ENCODE measurements around the gene HIVEP1. TPM values are rescaled to one million over a fixed set of nuclear protein-coding genes. Genes with fewer than 3 reads are reported as not detected.

Gene HIVEP1
- total and polyA plus RNA-seq, 2 of the 8 experiments (the other 6 are each of a cell fraction or from before 2014, with no cell fraction given), result 22.6 to 23.1 TPM

DNA sequence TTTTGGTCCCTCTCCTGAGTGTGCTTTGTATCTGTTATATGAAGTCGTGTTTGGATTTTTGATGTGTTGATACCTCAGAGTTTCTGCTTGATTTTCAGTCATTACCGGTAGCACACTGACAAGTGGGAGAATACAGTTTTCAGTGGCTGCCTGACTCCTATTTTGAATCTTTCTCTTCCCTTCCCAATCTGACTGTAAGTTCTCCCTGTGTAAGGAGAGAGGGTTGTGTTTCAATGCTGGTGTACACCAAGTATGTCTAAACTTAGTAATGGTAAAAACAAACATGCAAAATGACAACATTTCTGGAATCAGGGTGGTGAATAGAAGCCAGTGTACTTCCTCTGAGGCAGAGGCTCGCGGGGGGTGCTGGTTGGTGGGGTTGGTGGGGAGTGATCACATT, 103.4 kb downstream of the HIVEP1 start:
- no peak for FAIRE-seq
- Histone ChIP-seq H2BK12ac (ENCODE audit: low read depth, low read length) (no peak overlapping the region), H3K4ac (replicated peaks; ENCODE audit: insufficient read length, low read depth, low read length) (no peak overlapping the region), H3K4me3 (ENCODE audit: extremely low read depth in 1 of 4, insufficient read depth in 2 of 4, low read depth in 3 of 4, low read length in 4 of 4) (no peak overlapping the region), H3K4me1 (replicated peaks in 1 of 4; ENCODE audit: control insufficient read depth in 3 of 4, insufficient read depth in 4 of 4, low read length in 3 of 4) (peaks cover 0 to 9% (median 3%) of the 10 kb centered on the region in 4 experiments; a peak in 4 of 7 replicates), H3K36me3 (ENCODE audit: control insufficient read depth in 2 of 4, insufficient read depth in 4 of 4, low read length in 3 of 4) (peaks cover 3 to 12% (median 8%) of the 10 kb centered on the region in 4 experiments; a peak in 7 of 8 replicates), H2BK20ac (ENCODE audit: low read length) (no peak overlapping the region), H4K8ac (ENCODE audit: extremely low read depth, insufficient read depth, low read length) (no peak overlapping the region), H3K27me3 (replicated peaks in 1 of 4; ENCODE audit: control insufficient read depth in 3 of 4, extremely low read depth in 1 of 4, insufficient read depth in 3 of 4, low read length in 3 of 4) (no peaks in the 10 kb centered on the region), H2AFZ (ENCODE audit: low read length) (no peak overlapping the region), H4K20me1 (replicated peaks in 1 of 2; ENCODE audit: control insufficient read depth in 1 of 2, insufficient read depth in 2 of 2, low read length in 2 of 2) (no peaks in the 10 kb centered on the region), H3K23ac (ENCODE audit: insufficient read length) (no peak overlapping the region), H2BK15ac (ENCODE audit: low read length) (no peak overlapping the region), H4K5ac (ENCODE audit: insufficient read length, low read depth, low read length) (no peak overlapping the region), H3K9me3 (ENCODE audit: insufficient read depth in 2 of 2, low read depth in 1 of 2, low read length in 1 of 2) (no peaks in the 10 kb centered on the region; a peak in 1 of 4 replicates), H4K91ac (replicated peaks; ENCODE audit: insufficient read length, low read length) (no peak overlapping the region), H3K14ac (ENCODE audit: insufficient read length) (no peak overlapping the region), H2AK5ac (ENCODE audit: low read depth, low read length) (no peak overlapping the region), H2BK5ac (ENCODE audit: low read depth, low read length) (no peak overlapping the region), H3K18ac (ENCODE audit: extremely low read depth, low read length) (no peak overlapping the region), H3K23me2 (ENCODE audit: low read depth, low read length) (no peaks in the 10 kb centered on the region), H3K27ac (ENCODE audit: low read depth, low read length) (no peak overlapping the region), H3K79me1 (ENCODE audit: low read depth, low read length) (no peaks in the 10 kb centered on the region; the same call in 1 of the 2 replicates), H3K4me2 (ENCODE audit: insufficient read depth in 1 of 2, low read depth in 2 of 2, low read length in 2 of 2) (no peak overlapping the region), H3K9ac (replicated peaks in 1 of 4; ENCODE audit: extremely low read depth in 1 of 4, low read depth in 3 of 4, low read length in 3 of 4) (no peak overlapping the region), H2BK120ac (replicated peaks; ENCODE audit: low read depth, low read length) (no peak overlapping the region), H3K79me2 (ENCODE audit: control insufficient read depth in 1 of 2, insufficient read depth in 2 of 2, low read length in 2 of 2) (peaks cover 0 to 35% of the 10 kb centered on the region in 2 experiments; a peak in 2 of 4 replicates), H3K56ac (replicated peaks; ENCODE audit: insufficient read length, low read depth, low read length) (no peak overlapping the region)
- ChIA-PET POLR2A (ENCODE audit: partially characterized antibody) (no interaction called here), CTCF (ENCODE audit: partially characterized antibody) (no interaction called here)
- WGBS, 2 experiments (ENCODE audit: extremely low coverage in 1 of 2, insufficient coverage in 1 of 2, insufficient read length in 1 of 2, insufficient replicate concordance in 2 of 2, low coverage in 1 of 2, low lambda C conversion rate in 2 of 2, missing lambda C conversion rate in 1 of 2), result 90% methylated on average over 4 of the region's 4 CpGs; no CpG with 5 or more reads in 1 of the 2 experiments
- no peak for DNase-seq (ENCODE audit: low read depth in 1 of 2, low spot score in 2 of 2)
- TF ChIP-seq CBX5 (IDR thresholded peaks at IDR 0.05; ENCODE audit: low read depth, low read length) (no peak), BCL11A (IDR thresholded peaks at IDR 0.05; ENCODE audit: low read depth in 2 of 2, low read length in 2 of 2) (no peak), POLR2AphosphoS5 (IDR thresholded peaks at IDR 0.05; ENCODE audit: low read depth, low read length) (no peak), POLR2A (IDR thresholded peaks at IDR 0.05; ENCODE audit: control extremely low read depth in 1 of 2, low read depth in 2 of 2, low read length in 2 of 2) (no peak), NRF1 (IDR thresholded peaks at IDR 0.05; ENCODE audit: low read depth, low read length) (no peak)
